OCI-LY3 (cell line): ENCODE results near the gene KDM4B.

ENCODE experiments used
- H2AFZ ChIP-seq: fragments of 200-600, 300-600 bp; shearing (Covaris generic); 2 replicates; pipeline ENCODE4 v1.6.0; 2014; ENCODE audit warnings: antibody characterized with exemption, low read depth, low read length
- H3K27ac ChIP-seq: fragments of 200-600, 300-600 bp; sonication (generic); 2 replicates; pipeline ENCODE4 v1.5.1; 2014; ENCODE audit warnings: mild to moderate bottlenecking, low read length, moderate library complexity, mixed read lengths
- H3K27me3 ChIP-seq: fragments of 200-600, 300-600 bp; sonication (generic); 2 replicates; pipeline ENCODE4 v1.6.1; 2014; ENCODE audit warnings: low read depth, low read length, mixed read lengths
- H3K36me3 ChIP-seq: fragments of 200-600, 300-600 bp; sonication (generic); replicated peaks from 2 replicates; pipeline ENCODE3; 2014; ENCODE audit warnings: low read depth, low read length, mixed read lengths
- H3K4me1 ChIP-seq: fragments of 300-600, 200-600 bp; sonication (generic); 2 replicates; pipeline ENCODE4 v1.6.1; 2014; ENCODE audit warnings: low read length, mixed read lengths
- H3K4me2 ChIP-seq: fragments of 200-600, 300-600 bp; sonication (generic); 2 replicates; pipeline ENCODE4 v1.6.1; 2014; ENCODE audit warnings: low read length, mixed read lengths
- H3K4me3 ChIP-seq: fragments of 300-600, 200-600 bp; sonication (generic); 2 replicates; pipeline ENCODE4 v1.5.1; 2014; ENCODE audit warnings: antibody characterized with exemption, mild to moderate bottlenecking, low read length, moderate library complexity
- H3K79me2 ChIP-seq: fragments of 300-600, 200-600 bp; shearing (Covaris generic); 2 replicates; pipeline ENCODE4 v1.6.1; 2014; ENCODE audit warnings: mild to moderate bottlenecking, low read length, mixed read lengths
- H3K9ac ChIP-seq: fragments of 300-600, 200-600 bp; shearing (Covaris generic); 2 replicates; pipeline ENCODE4 v1.6.0; 2014; ENCODE audit warnings: mild to moderate bottlenecking, low read length, moderate library complexity
- H3K9me3 ChIP-seq: fragments of 200-600, 300-600 bp; shearing (Covaris generic); 2 replicates; pipeline ENCODE4 v1.6.1; 2014; ENCODE audit warnings: low read length, mixed read lengths; ENCODE audit not compliant: insufficient read depth
- H4K20me1 ChIP-seq: fragments of 200-600, 300-600 bp; sonication (generic); 2 replicates; pipeline ENCODE4 v1.6.1; 2016; ENCODE audit warnings: low read length, mixed read lengths; ENCODE audit not compliant: insufficient read depth
- EZH2phosphoT487 ChIP-seq: fragments of 200-600 bp; shearing (Covaris generic); IDR thresholded peaks from 2 replicates; pipeline ENCODE4 v1.6.1; 2018; ENCODE audit warnings: antibody characterized with exemption, mixed run types, low read depth
- TF ChIP-seq, protein P1 (sequence below): fragments of 200-600, 300-600 bp; sonication (generic); IDR thresholded peaks from 2 replicates; pipeline ENCODE4 v1.5.1; 2014; ENCODE audit warnings: antibody characterized with exemption, low read length, low read depth

KDM4B gene

DNA sequence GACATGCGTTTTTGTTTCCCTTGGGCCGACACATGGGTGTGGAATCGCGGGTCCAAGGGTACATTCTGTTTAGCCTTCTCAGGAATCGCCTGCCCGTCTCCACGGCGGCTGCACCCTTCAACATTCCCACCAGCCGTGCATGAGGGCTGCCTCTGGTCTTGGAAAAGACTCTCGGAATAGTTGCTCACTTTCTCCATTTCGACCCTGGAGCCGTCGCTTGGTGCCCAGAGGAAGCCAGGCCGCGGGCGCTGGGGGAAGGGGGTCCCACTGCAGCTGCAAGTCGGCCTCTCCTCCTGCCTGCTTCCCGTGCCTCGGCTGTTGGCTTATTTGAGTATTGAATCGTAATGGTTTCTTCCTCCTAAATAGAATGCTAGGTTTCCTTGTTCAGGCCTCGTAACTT is 51.5 kb downstream of the KDM4B start:
- TF ChIP-seq, protein P1, sequence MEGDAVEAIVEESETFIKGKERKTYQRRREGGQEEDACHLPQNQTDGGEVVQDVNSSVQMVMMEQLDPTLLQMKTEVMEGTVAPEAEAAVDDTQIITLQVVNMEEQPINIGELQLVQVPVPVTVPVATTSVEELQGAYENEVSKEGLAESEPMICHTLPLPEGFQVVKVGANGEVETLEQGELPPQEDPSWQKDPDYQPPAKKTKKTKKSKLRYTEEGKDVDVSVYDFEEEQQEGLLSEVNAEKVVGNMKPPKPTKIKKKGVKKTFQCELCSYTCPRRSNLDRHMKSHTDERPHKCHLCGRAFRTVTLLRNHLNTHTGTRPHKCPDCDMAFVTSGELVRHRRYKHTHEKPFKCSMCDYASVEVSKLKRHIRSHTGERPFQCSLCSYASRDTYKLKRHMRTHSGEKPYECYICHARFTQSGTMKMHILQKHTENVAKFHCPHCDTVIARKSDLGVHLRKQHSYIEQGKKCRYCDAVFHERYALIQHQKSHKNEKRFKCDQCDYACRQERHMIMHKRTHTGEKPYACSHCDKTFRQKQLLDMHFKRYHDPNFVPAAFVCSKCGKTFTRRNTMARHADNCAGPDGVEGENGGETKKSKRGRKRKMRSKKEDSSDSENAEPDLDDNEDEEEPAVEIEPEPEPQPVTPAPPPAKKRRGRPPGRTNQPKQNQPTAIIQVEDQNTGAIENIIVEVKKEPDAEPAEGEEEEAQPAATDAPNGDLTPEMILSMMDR, result no peak
- TF ChIP-seq EZH2phosphoT487, result no peak
- peaks cover 87% of the 10 kb centered on the region for H4K20me1 ChIP-seq
- no peak overlapping the region for H3K9ac ChIP-seq
- no peak overlapping the region for H3K27ac ChIP-seq
- no peaks in the 10 kb centered on the region for H3K4me1 ChIP-seq
- H2AFZ ChIP-seq, result no peak overlapping the region
- H3K4me2 ChIP-seq, result no peak overlapping the region
- no peaks in the 10 kb centered on the region for H3K9me3 ChIP-seq
- no peak overlapping the region for H3K4me3 ChIP-seq
- H3K27me3 ChIP-seq, result no peaks in the 10 kb centered on the region
- H3K36me3 ChIP-seq, result peaks cover 41% of the 10 kb centered on the region
- peaks cover 57% of the 10 kb centered on the region for H3K79me2 ChIP-seq

DNA sequence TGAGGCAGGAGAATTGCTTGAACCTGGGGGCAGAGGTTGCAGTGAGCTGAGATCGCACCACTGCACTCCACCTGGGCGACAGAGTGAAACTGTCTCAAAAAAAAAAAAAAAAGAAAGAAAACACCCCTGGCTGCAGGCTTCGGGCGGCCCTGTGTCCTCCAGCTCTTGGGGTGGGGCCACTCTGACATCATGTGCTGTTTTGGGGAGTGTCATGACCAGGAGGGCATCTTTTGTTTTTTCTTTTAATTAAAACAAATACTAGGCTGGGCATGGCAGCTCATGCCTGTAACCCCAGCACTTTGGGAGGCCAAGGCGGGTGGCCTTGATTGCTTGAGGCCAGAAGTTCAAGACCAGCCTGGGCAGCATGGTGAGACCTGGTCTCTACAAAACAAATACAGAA is 52.1 kb downstream of the KDM4B start:
- TF ChIP-seq, protein P1, result no peak
- TF ChIP-seq EZH2phosphoT487, result no peak
- Histone ChIP-seq H4K20me1 (peaks cover 83% of the 10 kb centered on the region), H3K4me2 (no peak overlapping the region)

DNA sequence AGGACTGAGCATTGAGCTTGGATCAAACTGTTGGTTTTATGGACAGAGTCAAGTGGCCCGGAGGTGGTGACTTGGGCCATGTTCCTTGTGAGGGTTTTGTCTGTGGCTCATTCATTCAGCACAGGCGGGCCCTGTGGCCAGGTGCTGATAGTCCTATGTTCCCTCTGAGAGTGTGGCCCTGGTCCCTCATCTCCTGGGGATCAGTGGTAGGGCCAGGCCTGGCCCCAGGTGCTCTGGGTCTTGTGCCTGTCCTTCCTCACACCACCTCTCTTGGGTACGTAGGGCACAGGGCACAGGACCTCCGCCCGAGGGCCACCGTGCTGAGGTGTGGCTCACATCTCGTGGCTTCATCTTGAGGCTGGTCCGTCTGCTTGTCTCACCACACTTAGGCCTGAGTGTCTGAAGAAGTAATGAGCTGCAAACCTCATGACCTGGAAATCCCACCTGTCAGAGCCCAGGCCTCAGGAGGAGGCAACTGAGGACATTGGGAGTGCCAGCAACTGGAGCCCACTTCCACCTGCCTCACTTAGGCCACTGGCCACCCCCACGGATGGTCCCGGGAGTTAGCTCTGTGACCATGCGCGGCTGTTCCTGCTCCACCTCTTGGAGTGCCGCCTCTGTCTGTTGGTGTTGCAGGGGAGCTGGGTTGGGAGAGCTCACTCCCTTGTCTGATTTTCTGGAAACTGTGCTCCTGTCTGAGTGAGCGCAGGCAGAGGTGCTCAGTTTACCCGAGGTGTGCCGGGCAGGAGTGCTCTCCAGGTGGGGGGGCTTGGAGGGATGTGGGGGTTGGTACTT is 53.4 kb downstream of the KDM4B start:
- Histone ChIP-seq H3K79me2 (peaks cover 70% of the 10 kb centered on the region), H3K9me3 (no peaks in the 10 kb centered on the region), H3K9ac (no peak overlapping the region), H3K4me3 (no peak overlapping the region), H3K27ac (no peak overlapping the region), H4K20me1 (peaks cover 83% of the 10 kb centered on the region), H3K4me2 (no peak overlapping the region), H2AFZ (no peak overlapping the region), H3K27me3 (no peaks in the 10 kb centered on the region), H3K36me3 (peaks cover 27% of the 10 kb centered on the region), H3K4me1 (no peaks in the 10 kb centered on the region)
- TF ChIP-seq EZH2phosphoT487, result no peak

More for the DNA sequence above, 52.1 kb downstream of the KDM4B start:
- Histone ChIP-seq H3K9me3 (no peaks in the 10 kb centered on the region), H3K4me1 (no peaks in the 10 kb centered on the region), H3K27me3 (no peaks in the 10 kb centered on the region), H3K9ac (no peak overlapping the region), H3K27ac (no peak overlapping the region), H2AFZ (no peak overlapping the region), H3K36me3 (peaks cover 39% of the 10 kb centered on the region), H3K4me3 (no peak overlapping the region), H3K79me2 (peaks cover 58% of the 10 kb centered on the region)

DNA sequence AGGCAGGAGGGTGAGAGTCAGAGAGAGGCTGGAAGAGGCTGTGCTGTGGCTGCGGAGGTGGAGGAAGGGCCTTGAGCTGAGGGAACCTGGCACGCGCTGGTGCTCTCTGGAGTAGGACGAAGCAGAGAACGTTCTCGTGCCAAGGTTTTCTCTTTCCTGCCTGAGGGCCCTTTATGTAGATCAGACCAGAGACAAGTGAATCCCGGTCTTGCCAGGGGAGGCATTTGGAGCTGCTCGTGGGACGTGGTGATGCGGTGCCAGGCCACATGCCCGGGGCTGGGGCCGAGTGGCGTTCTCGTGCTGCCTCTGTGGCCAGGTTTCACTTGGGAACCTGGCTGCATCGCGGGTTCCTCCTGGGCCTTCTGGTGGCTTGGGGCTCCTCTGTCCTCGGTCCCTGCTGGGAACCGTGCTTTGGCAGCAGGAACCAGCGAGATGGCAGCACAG is 54.2 kb downstream of the KDM4B start:
- Histone ChIP-seq H3K4me1 (no peaks in the 10 kb centered on the region), H3K4me3 (no peak overlapping the region), H3K27ac (no peak overlapping the region), H3K27me3 (no peaks in the 10 kb centered on the region), H3K36me3 (peaks cover 23% of the 10 kb centered on the region), H2AFZ (no peak overlapping the region), H3K4me2 (no peak overlapping the region), H4K20me1 (peaks cover 89% of the 10 kb centered on the region), H3K9ac (no peak overlapping the region), H3K79me2 (peaks cover 74% of the 10 kb centered on the region), H3K9me3 (no peaks in the 10 kb centered on the region)
- TF ChIP-seq, protein P1, result no peak
- TF ChIP-seq EZH2phosphoT487, result no peak
